ENCODE measurements around the gene KLF12.

KLF12 gene

GRCh38 chr13:74134777-74135325 is 647 bp upstream of the KLF12 start:
- peak; percentile 76 for DNase-seq

GRCh38 chr13:74133657-74134201 is 475 bp downstream of the KLF12 start:
- DNase-seq = peak; percentile 85

GRCh38 chr13:74132776-74133656 is 1.2 kb downstream of the KLF12 start:
- DNase-seq = peak; percentile 68

- no peak for DNase-seq
These were observed 1.9 kb downstream of the KLF12 start for GRCh38 chr13:74132152-74132775.

- DNase-seq = no peak
These were observed 3.0 kb downstream of the KLF12 start for GRCh38 chr13:74131227-74131626.

- DNase-seq = no peak
These were observed 4.6 kb downstream of the KLF12 start for GRCh38 chr13:74129500-74130191.

- DNase-seq = no peak
These were observed 5.9 kb downstream of the KLF12 start for GRCh38 chr13:74128156-74128767.

GRCh38 chr13:74118328-74118727 is 15.9 kb downstream of the KLF12 start:
- DNase-seq = no peak

- DNase-seq = no peak
These were observed 16.9 kb downstream of the KLF12 start for GRCh38 chr13:74117207-74117705.

GRCh38 chr13:74115133-74115532 is 19.1 kb downstream of the KLF12 start:
- DNase-seq = no peak

- no peak for DNase-seq
These were observed 19.6 kb downstream of the KLF12 start for GRCh38 chr13:74114641-74115040.

- DNase-seq = no peak
These were observed 20.0 kb downstream of the KLF12 start for GRCh38 chr13:74114202-74114601.

GRCh38 chr13:74111901-74112824 is 22.0 kb downstream of the KLF12 start:
- DNase-seq = no peak

GRCh38 chr13:74111399-74111798 is 22.8 kb downstream of the KLF12 start:
- DNase-seq = no peak

- no peak for DNase-seq
These were observed 24.2 kb downstream of the KLF12 start for GRCh38 chr13:74110053-74110452.

GRCh38 chr13:74107598-74107997 is 26.6 kb downstream of the KLF12 start:
- DNase-seq = no peak

- no peak for DNase-seq
These were observed 28.3 kb downstream of the KLF12 start for GRCh38 chr13:74105871-74106270.

GRCh38 chr13:74104661-74105275 is 29.4 kb downstream of the KLF12 start:
- DNase-seq = no peak

GRCh38 chr13:74103970-74104555 is 30.1 kb downstream of the KLF12 start:
- DNase-seq = no peak

GRCh38 chr13:74103196-74103595 is 31.0 kb downstream of the KLF12 start:
- no peak for DNase-seq

Data from islet precursor cell (in vitro differentiated cells).